H9 (cell line): ENCODE measurements around the gene CARM1. TPM values are rescaled to one million over a fixed set of nuclear protein-coding genes. Genes with fewer than 3 reads are reported as not detected.

Experiments
- DNase-seq: peaks from one replicate; pipeline ENCODE4 v3.0.0-alpha.2; 2017
- H2AFZ ChIP-seq: one replicate; pipeline ENCODE4 v1.6.1; 2013; ENCODE audit warnings: mild to moderate bottlenecking, low read length, control low read depth, moderate library complexity
- H2AK5ac ChIP-seq: 2 replicates; pipeline ENCODE4 v1.6.1; 2013; ENCODE audit warnings: low read length, control low read depth, mixed read lengths; ENCODE audit not compliant: insufficient read length
- H2BK120ac ChIP-seq: one replicate; pipeline ENCODE4 v1.6.1; 2013; ENCODE audit warnings: low read depth, mild to moderate bottlenecking, low read length, control low read depth, inconsistent platforms; ENCODE audit not compliant: poor library complexity, severe bottlenecking
- H2BK12ac ChIP-seq: 2 replicates; pipeline ENCODE4 v1.6.1; 2013; ENCODE audit warnings: low read length, control low read depth, mixed read lengths, low read depth; ENCODE audit not compliant: insufficient read length
- H2BK15ac ChIP-seq: 2 replicates; pipeline ENCODE4 v1.6.1; 2013; ENCODE audit warnings: low read depth, low read length, control low read depth
- H2BK20ac ChIP-seq: one replicate; pipeline ENCODE4 v1.6.1; 2013; ENCODE audit warnings: low read depth, mild to moderate bottlenecking, low read length, control low read depth, inconsistent platforms; ENCODE audit not compliant: poor library complexity, severe bottlenecking
- H2BK5ac ChIP-seq: 2 replicates; pipeline ENCODE4 v1.6.1; 2013; ENCODE audit warnings: low read length, control low read depth, mixed read lengths; ENCODE audit not compliant: insufficient read length
- H3K14ac ChIP-seq: 2 replicates; pipeline ENCODE4 v1.6.1; 2013; ENCODE audit warnings: low read length, control low read depth; ENCODE audit not compliant: insufficient read depth
- H3K18ac ChIP-seq: 2 replicates; pipeline ENCODE4 v1.6.1; 2013; ENCODE audit warnings: low read depth, mild to moderate bottlenecking, mixed read lengths, low read length, control low read depth; ENCODE audit not compliant: insufficient read length
- H3K23ac ChIP-seq: 2 replicates; pipeline ENCODE4 v1.6.1; 2013; ENCODE audit warnings: low read length, control low read depth, mixed read lengths, low read depth; ENCODE audit not compliant: insufficient read length
- H3K23me2 ChIP-seq: 2 replicates; pipeline ENCODE4 v1.6.1; 2013; ENCODE audit warnings: low read depth, mild to moderate bottlenecking, mixed read lengths, low read length, control low read depth; ENCODE audit not compliant: insufficient read length, poor library complexity, severe bottlenecking
- H3K27ac ChIP-seq: 2 replicates; pipeline ENCODE4 v1.5.1; 2013; ENCODE audit warnings: low read length, control low read depth, mixed read lengths, low read depth; ENCODE audit not compliant: insufficient read length
- H3K27me3 ChIP-seq: 2 replicates; pipeline ENCODE4 v1.6.1; 2013; ENCODE audit warnings: low read length, control low read depth, inconsistent platforms; ENCODE audit not compliant: insufficient read depth
- H3K4ac ChIP-seq: 2 replicates; pipeline ENCODE4 v1.6.1; 2013; ENCODE audit warnings: low read depth, mild to moderate bottlenecking, control low read depth, inconsistent platforms, low read length, moderate library complexity
- H3K4me1 ChIP-seq: 2 replicates; pipeline ENCODE4 v1.6.1; 2013; ENCODE audit warnings: low read length, control low read depth, inconsistent platforms; ENCODE audit not compliant: insufficient read depth
- H3K4me2 ChIP-seq: 2 replicates; pipeline ENCODE4 v1.6.1; 2013; ENCODE audit warnings: low read length, control low read depth, mixed read lengths; ENCODE audit not compliant: insufficient read length, insufficient read depth
- H3K56ac ChIP-seq: 2 replicates; pipeline ENCODE4 v1.6.1; 2013; ENCODE audit warnings: low read depth, mild to moderate bottlenecking, mixed read lengths, low read length, control low read depth; ENCODE audit not compliant: insufficient read length
- H3K79me1 ChIP-seq: 2 replicates; pipeline ENCODE4 v1.6.1; 2013; ENCODE audit warnings: low read depth, mild to moderate bottlenecking, moderate library complexity, low read length, control low read depth, inconsistent platforms; ENCODE audit not compliant: insufficient read depth, poor library complexity, severe bottlenecking
- H3K79me2 ChIP-seq: 2 replicates; pipeline ENCODE4 v1.6.1; 2013; ENCODE audit warnings: low read length, control low read depth, inconsistent platforms; ENCODE audit not compliant: insufficient read depth
- H3K9ac ChIP-seq: 2 replicates; pipeline ENCODE4 v1.6.1; 2013; ENCODE audit warnings: low read length, control low read depth, mixed read lengths; ENCODE audit not compliant: insufficient read length; ENCODE audit errors: extremely low read depth
- H3K9me3 ChIP-seq: one replicate; pipeline ENCODE4 v1.6.1; 2013; ENCODE audit warnings: low read depth, low read length, inconsistent platforms; ENCODE audit not compliant: control insufficient read depth
- H3T11ph ChIP-seq: one replicate; pipeline ENCODE4 v1.6.1; 2013; ENCODE audit warnings: mild to moderate bottlenecking, low read length, control low read depth, inconsistent platforms
- H4K20me1 ChIP-seq: one replicate; pipeline ENCODE4 v1.6.1; 2013; ENCODE audit not compliant: control insufficient read depth, insufficient read length, insufficient read depth
- H4K5ac ChIP-seq: 2 replicates; pipeline ENCODE4 v1.6.1; 2013; ENCODE audit warnings: low read depth, mild to moderate bottlenecking, mixed read lengths, low read length, control low read depth; ENCODE audit not compliant: insufficient read length
- H4K8ac ChIP-seq: replicated peaks from 2 replicates; pipeline ENCODE4 v1.6.1; 2013; ENCODE audit warnings: low read length, control low read depth, mixed read lengths, low read depth; ENCODE audit not compliant: insufficient read length
- H4K91ac ChIP-seq: 2 replicates; pipeline ENCODE4 v1.6.1; 2013; ENCODE audit warnings: low read depth, mild to moderate bottlenecking, moderate library complexity, mixed read lengths, low read length, control low read depth; ENCODE audit not compliant: insufficient read length
- H3K27ac Mint-ChIP-seq, 3 experiments: 2 replicates in 2 of 3; 3 replicates in 1 of 3; pipeline ENCODE4 v1.8.0; 2020 to 2021; ENCODE audit warnings: mixed read lengths in 3 of 3, mild to moderate bottlenecking in 1 of 3, moderate library complexity in 1 of 3
- H3K27me3 Mint-ChIP-seq: 2 replicates; pipeline ENCODE4 v1.8.0; 2021; ENCODE audit warnings: low read depth, mild to moderate bottlenecking, moderate library complexity, mixed read lengths
- H3K36me3 Mint-ChIP-seq, 3 experiments: 2 replicates in 2 of 3; 3 replicates in 1 of 3; pipeline ENCODE4 v1.8.0; 2020 to 2021; ENCODE audit warnings: low read depth in 3 of 3, mixed read lengths in 3 of 3; ENCODE audit not compliant: insufficient read depth in 1 of 3
- H3K4me1 Mint-ChIP-seq, 2 experiments: 2 replicates each; pipeline ENCODE4 v1.8.0; 2020; ENCODE audit warnings: mixed read lengths in 2 of 2
- H3K4me3 Mint-ChIP-seq, 2 experiments: 2 replicates in 1 of 2; 3 replicates in 1 of 2; pipeline ENCODE4 v1.8.0; 2020 to 2021; ENCODE audit warnings: mild to moderate bottlenecking in 2 of 2, mixed read lengths in 2 of 2, moderate library complexity in 1 of 2
- H3K9me3 Mint-ChIP-seq, 2 experiments: 2 replicates in 1 of 2; 3 replicates in 1 of 2; pipeline ENCODE4 v1.8.0; 2020; ENCODE audit warnings: mild to moderate bottlenecking in 2 of 2, mixed read lengths in 2 of 2, moderate library complexity in 1 of 2
- WGBS: extraction: QIAGEN DNeasy Blood & Tissue Kit; methylation state at CpG from one replicate; pipeline ENCODE4 v1.1.7; 2013; ENCODE audit warnings: missing lambda C conversion rate, low lambda C conversion rate, mixed read lengths; ENCODE audit not compliant: insufficient read length; ENCODE audit errors: extremely low coverage; 5-methylcytosine and 5-hydroxymethylcytosine counted together
- total RNA-seq: library from RNA; stranded (reverse); gene quantifications from 2 replicates; pipeline ENCODE4 v1.2.1, GENCODE V29; 2021
- TF ChIP-seq, protein P1 (sequence below): fragments of 200-600 bp; sonication (generic); conservative IDR thresholded peaks from 3 replicates; pipeline ENCODE4 v1.8.0; 2021; ENCODE audit warnings: antibody characterized with exemption, mild to moderate bottlenecking

Gene CARM1
- total RNA-seq, 1 experiment from 2014 or later: 111 TPM

DNA sequence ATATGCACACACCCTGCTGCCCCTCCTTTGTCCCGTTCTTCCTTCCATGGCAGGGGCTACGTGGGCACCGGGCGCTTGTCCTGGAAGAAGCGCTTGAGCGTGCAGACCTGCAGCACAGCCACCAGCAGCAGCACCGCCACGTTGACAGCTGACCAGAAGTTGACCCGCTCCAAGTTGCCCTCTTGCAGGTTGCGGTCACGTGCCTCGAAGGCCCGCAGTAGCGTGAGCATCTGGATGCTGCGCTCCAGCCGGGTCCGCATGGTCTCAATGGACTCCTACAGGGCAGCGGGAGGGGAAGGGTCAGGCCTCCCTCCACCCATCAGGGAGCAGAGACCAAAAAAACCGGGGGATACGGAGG is 38.4 kb upstream of the CARM1 start:
- Histone ChIP-seq H2BK5ac (no peak overlapping the region), H2AK5ac (no peak overlapping the region), H3K18ac (no peak overlapping the region), H3K14ac (no peak overlapping the region), H3K4me2 (no peak overlapping the region), H2BK120ac (no peak overlapping the region), H4K20me1 (no peaks in the 10 kb centered on the region), H4K8ac (no peak overlapping the region), H3K9me3 (no peaks in the 10 kb centered on the region), H3K79me1 (no peaks in the 10 kb centered on the region), H3K27ac (no peak overlapping the region), H3K79me2 (no peaks in the 10 kb centered on the region), H2BK15ac (no peak overlapping the region), H3K56ac (no peak overlapping the region), H3K9ac (no peak overlapping the region), H3K27me3 (no peaks in the 10 kb centered on the region), H3K4ac (no peak overlapping the region), H4K5ac (no peak overlapping the region), H3K23ac (no peak overlapping the region), H2BK12ac (no peak overlapping the region), H4K91ac (no peak overlapping the region), H2AFZ (no peak overlapping the region), H2BK20ac (no peak overlapping the region), H3K4me1 (no peaks in the 10 kb centered on the region; the same call in 1 of the 2 replicates), H3K23me2 (no peaks in the 10 kb centered on the region), H3T11ph (no peak overlapping the region)
- WGBS: no CpG with 5 or more reads among the region's 20 CpGs
- TF ChIP-seq, protein P1, sequence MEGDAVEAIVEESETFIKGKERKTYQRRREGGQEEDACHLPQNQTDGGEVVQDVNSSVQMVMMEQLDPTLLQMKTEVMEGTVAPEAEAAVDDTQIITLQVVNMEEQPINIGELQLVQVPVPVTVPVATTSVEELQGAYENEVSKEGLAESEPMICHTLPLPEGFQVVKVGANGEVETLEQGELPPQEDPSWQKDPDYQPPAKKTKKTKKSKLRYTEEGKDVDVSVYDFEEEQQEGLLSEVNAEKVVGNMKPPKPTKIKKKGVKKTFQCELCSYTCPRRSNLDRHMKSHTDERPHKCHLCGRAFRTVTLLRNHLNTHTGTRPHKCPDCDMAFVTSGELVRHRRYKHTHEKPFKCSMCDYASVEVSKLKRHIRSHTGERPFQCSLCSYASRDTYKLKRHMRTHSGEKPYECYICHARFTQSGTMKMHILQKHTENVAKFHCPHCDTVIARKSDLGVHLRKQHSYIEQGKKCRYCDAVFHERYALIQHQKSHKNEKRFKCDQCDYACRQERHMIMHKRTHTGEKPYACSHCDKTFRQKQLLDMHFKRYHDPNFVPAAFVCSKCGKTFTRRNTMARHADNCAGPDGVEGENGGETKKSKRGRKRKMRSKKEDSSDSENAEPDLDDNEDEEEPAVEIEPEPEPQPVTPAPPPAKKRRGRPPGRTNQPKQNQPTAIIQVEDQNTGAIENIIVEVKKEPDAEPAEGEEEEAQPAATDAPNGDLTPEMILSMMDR: no peak
- H3K4me3 Mint-ChIP-seq: no peak overlapping the region
- peaks cover 3 to 27% (median 16%) of the 10 kb centered on the region in 3 experiments; a peak in 6 of 7 replicates for H3K36me3 Mint-ChIP-seq
- no peak for DNase-seq
- H3K4me1 Mint-ChIP-seq: peaks cover 0 to 10% of the 10 kb centered on the region in 2 experiments; a peak in 1 of 4 replicates
- peaks cover 11% of the 10 kb centered on the region in 2 experiments; a peak in 4 of 5 replicates for H3K9me3 Mint-ChIP-seq
- H3K27me3 Mint-ChIP-seq: peaks cover 13% of the 10 kb centered on the region
- peak overlapping the region in 1 of 3 experiments; percentile 47; a peak in 2 of 7 replicates for H3K27ac Mint-ChIP-seq
